ENCODE measurements around the gene KLF18.
A peak's percentile ranks its signal among the peaks of the same experiment; 100 is the strongest.
"Not testable (repeated sequence)": the region's sequence is repeated elsewhere in the genome, so short reads cannot be mapped to it uniquely, and the experiment has no call there.

Gene KLF18

GRCh38 chr1:44120398-44120949 lies 21.0 kb downstream of the KLF18 start:
- no peak for DNase-seq (ENCODE audit: low read depth)

GRCh38 chr1:44119525-44119924 lies 21.9 kb downstream of the KLF18 start:
- no peak for DNase-seq (ENCODE audit: low read depth)

- no peak for DNase-seq (ENCODE audit: low read depth)
These were observed 22.7 kb downstream of the KLF18 start, which contains the start of gene KLF17 for GRCh38 chr1:44118682-44119081. Gene KLF17 (plus strand): TSS chr1:44118821. CDS start chr1:44118908, 87 bp downstream.

- DNase-seq (ENCODE audit: low read depth): not testable (repeated sequence)
These were observed 24.2 kb downstream of the KLF18 start for GRCh38 chr1:44117272-44117671.

GRCh38 chr1:44114098-44114497 lies 27.3 kb downstream of the KLF18 start:
- no peak for DNase-seq (ENCODE audit: low read depth)

- no peak for DNase-seq (ENCODE audit: low read depth)
These were observed 28.3 kb downstream of the KLF18 start for GRCh38 chr1:44113095-44113609.

GRCh38 chr1:44112486-44112885 lies 28.9 kb downstream of the KLF18 start:
- DNase-seq (ENCODE audit: low read depth): no peak

GRCh38 chr1:44111861-44112260 lies 29.6 kb downstream of the KLF18 start:
- no peak for DNase-seq (ENCODE audit: low read depth)

- DNase-seq (ENCODE audit: low read depth): no peak
These were observed 30.5 kb downstream of the KLF18 start for GRCh38 chr1:44110916-44111315.

GRCh38 chr1:44108971-44109370 lies 32.5 kb downstream of the KLF18 start:
- DNase-seq (ENCODE audit: low read depth): no peak

GRCh38 chr1:44108241-44108640 lies 33.2 kb downstream of the KLF18 start:
- DNase-seq (ENCODE audit: low read depth): peak; percentile 15

- no peak for DNase-seq (ENCODE audit: low read depth)
These were observed 35.6 kb downstream of the KLF18 start for GRCh38 chr1:44105810-44106209.

- no peak for DNase-seq (ENCODE audit: low read depth)
These were observed 37.9 kb downstream of the KLF18 start for GRCh38 chr1:44103270-44104131.

- no peak for DNase-seq (ENCODE audit: low read depth)
These were observed 40.1 kb downstream of the KLF18 start for GRCh38 chr1:44101328-44101727.

- no peak for DNase-seq (ENCODE audit: low read depth)
These were observed 41.1 kb downstream of the KLF18 start for GRCh38 chr1:44100183-44100868.

GRCh38 chr1:44094047-44094446 lies 47.4 kb downstream of the KLF18 start:
- DNase-seq (ENCODE audit: low read depth): no peak

GRCh38 chr1:44090429-44091252 lies 50.8 kb downstream of the KLF18 start:
- no peak for DNase-seq (ENCODE audit: low read depth)

GRCh38 chr1:44089371-44090048 lies 51.9 kb downstream of the KLF18 start:
- DNase-seq (ENCODE audit: low read depth): no peak

Measured in non-pigmented ciliary epithelial cell (primary cell).